AG09319 (cell line): Measurements from ENCODE around the gene WDR55.
A peak's percentile ranks its signal among the peaks of the same experiment; 100 is the strongest.
"Not testable (repeated sequence)": the region's sequence is repeated elsewhere in the genome, so short reads cannot be mapped to it uniquely, and the experiment has no call there.

Experiments
- DNase-seq: peaks from one replicate; pipeline ENCODE4 v3.0.0-alpha.2; 2010; ENCODE audit warnings: low read depth; ENCODE audit errors: extremely low read depth
- CTCF ChIP-seq: IDR thresholded peaks from 2 replicates; pipeline ENCODE4 v1.5.1; 2011; ENCODE audit warnings: low read depth, mild to moderate bottlenecking, inconsistent platforms, low read length, moderate library complexity

Gene WDR55

GRCh38 chr5:140637371-140638100 is 27.2 kb upstream of the WDR55 start:
- TF ChIP-seq CTCF = no peak
- no peak for DNase-seq

- DNase-seq = not testable (repeated sequence)
Measured at GRCh38 chr5:140638898-140639147, 25.9 kb upstream of the WDR55 start.

- DNase-seq = peak; percentile 87
- peak; percentile 56 for TF ChIP-seq CTCF
Measured at GRCh38 chr5:140639148-140639981, 25.3 kb upstream of the WDR55 start, which contains the start of gene TMCO6. Gene TMCO6 (plus strand): TSS chr5:140639451. CDS start chr5:140639528, 77 bp downstream.

DNA sequence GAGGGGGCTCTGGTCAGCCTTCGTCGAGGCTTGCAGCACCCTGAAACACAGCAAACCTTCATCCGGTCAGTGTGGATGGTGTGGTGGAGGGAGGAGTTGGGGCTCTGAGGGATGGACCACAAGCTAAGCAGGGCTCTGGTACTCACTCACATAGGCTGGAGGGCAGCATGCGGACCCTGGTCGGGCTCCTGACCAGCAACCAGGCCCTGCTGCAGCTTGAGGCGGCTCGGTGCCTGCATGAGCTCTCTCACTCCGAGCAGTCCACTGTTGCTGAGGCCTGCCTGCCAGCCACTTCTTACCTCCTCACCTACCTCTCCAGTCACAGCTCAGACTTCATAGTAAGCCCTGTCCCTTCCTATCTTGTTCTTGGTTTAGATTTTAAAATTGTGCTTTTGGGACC is 23.0 kb upstream of the WDR55 start:
- no peak for TF ChIP-seq CTCF
- DNase-seq = no peak

- TF ChIP-seq CTCF = no peak
- DNase-seq = peak; percentile 73
Measured at GRCh38 chr5:140642718-140643117, 22.0 kb upstream of the WDR55 start.

DNA sequence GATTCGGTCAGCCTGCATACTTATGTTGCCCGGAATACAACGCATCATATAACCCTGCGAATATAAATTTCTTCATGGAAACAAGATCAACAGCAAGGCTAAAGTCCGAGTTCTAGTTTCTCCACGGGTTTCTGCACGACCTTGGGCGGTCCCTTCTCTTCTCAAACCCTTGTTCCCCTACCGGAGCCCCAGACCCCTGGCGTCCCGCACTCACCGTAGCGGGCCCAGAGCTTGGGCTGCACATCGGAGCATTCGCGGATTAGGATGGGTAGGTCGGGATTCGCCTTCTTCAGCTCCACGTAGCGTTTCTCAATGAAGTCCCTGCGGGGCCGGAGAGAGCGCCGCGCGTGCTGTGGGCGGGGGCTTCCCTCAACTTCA is 17.7 kb upstream of the WDR55 start:
- no peak for TF ChIP-seq CTCF
- no peak for DNase-seq

- no peak for TF ChIP-seq CTCF
- no peak for DNase-seq
Measured at GRCh38 chr5:140658870-140659269, 5.8 kb upstream of the WDR55 start.

DNA sequence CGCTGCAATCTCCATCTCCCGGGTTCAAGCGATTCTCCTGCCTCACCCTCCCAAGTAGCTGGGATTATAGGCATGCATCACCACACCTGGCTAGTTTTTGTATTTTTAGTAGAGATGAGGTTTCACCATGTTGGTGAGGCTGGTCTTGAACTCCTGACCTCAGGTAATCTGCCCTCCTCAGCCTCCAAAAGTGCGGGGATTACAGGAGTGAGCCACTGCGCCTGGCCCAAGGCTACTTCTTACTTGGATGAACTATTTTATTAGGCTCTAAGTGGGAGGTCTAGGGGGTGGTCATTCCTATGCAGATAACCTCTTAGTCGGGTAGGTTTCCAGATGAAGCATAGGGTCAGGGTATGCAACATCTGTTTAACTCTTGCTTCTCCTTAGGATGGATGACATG is 4.3 kb upstream of the WDR55 start:
- DNase-seq = not testable (repeated sequence)
